GM23248 (cell line): Measurements from ENCODE around the gene MFSD8. TPM values are rescaled to one million over a fixed set of nuclear protein-coding genes. Genes with fewer than 3 reads are reported as not detected.

Source experiments
- DNase-seq: peaks from one replicate; pipeline ENCODE4 v3.0.0-alpha.2; 2015
- H2AFZ ChIP-seq: fragments of 200-600 bp; sonication (generic); 2 replicates; pipeline ENCODE4 v1.6.1; 2016; ENCODE audit warnings: antibody characterized with exemption
- H3F3A ChIP-seq: fragments of 200-600 bp; sonication (generic); 2 replicates; pipeline ENCODE4 v1.6.1; 2016; ENCODE audit warnings: mild to moderate bottlenecking, antibody characterized with exemption, mixed run types; ENCODE audit not compliant: insufficient read depth
- H3K27ac ChIP-seq: fragments of 200-600 bp; sonication (generic); 2 replicates; pipeline ENCODE4 v1.5.1; 2016; ENCODE audit warnings: mild to moderate bottlenecking
- H3K27me3 ChIP-seq: fragments of 200-600 bp; sonication (generic); replicated peaks from 2 replicates; pipeline ENCODE4 v1.6.1; 2016; ENCODE audit warnings: mild to moderate bottlenecking; ENCODE audit not compliant: insufficient read depth
- H3K36me3 ChIP-seq: fragments of 200-600 bp; sonication (generic); 2 replicates; pipeline ENCODE4 v1.6.1; 2016; ENCODE audit warnings: low read depth, mild to moderate bottlenecking
- H3K4me1 ChIP-seq: fragments of 200-600 bp; sonication (generic); 2 replicates; pipeline ENCODE4 v1.6.1; 2016; ENCODE audit warnings: mild to moderate bottlenecking; ENCODE audit not compliant: insufficient read depth
- H3K4me2 ChIP-seq: fragments of 200-600 bp; sonication (generic); one replicate; pipeline ENCODE4 v1.6.1; 2016; ENCODE audit warnings: mild to moderate bottlenecking; ENCODE audit not compliant: unreplicated experiment
- H3K4me3 ChIP-seq: fragments of 200-600 bp; sonication (generic); 2 replicates; pipeline ENCODE4 v1.5.1; 2016; ENCODE audit warnings: mild to moderate bottlenecking
- H3K79me2 ChIP-seq: fragments of 200-600 bp; sonication (generic); 2 replicates; pipeline ENCODE4 v1.6.1; 2016; ENCODE audit warnings: mild to moderate bottlenecking; ENCODE audit not compliant: insufficient read depth
- H3K9ac ChIP-seq: fragments of 200-600 bp; sonication (generic); 2 replicates; pipeline ENCODE4 v1.6.1; 2016; ENCODE audit warnings: mild to moderate bottlenecking
- H3K9me2 ChIP-seq: fragments of 200-600 bp; sonication (generic); 2 replicates; pipeline ENCODE4 v1.6.1; 2016; ENCODE audit warnings: mixed run types, mild to moderate bottlenecking, moderate library complexity; ENCODE audit not compliant: insufficient read depth
- H3K9me3 ChIP-seq: fragments of 200-600 bp; sonication (generic); one replicate; pipeline ENCODE4 v1.6.1; 2017; ENCODE audit warnings: low read depth
- H4K20me1 ChIP-seq: fragments of 200-600 bp; sonication (generic); 2 replicates; pipeline ENCODE4 v1.6.0; 2016; ENCODE audit not compliant: insufficient read depth
- EZH2 ChIP-seq: fragments of 200-600 bp; sonication (generic); IDR thresholded peaks from 2 replicates; pipeline ENCODE4 v1.6.1; 2018; ENCODE audit warnings: antibody characterized with exemption, mild to moderate bottlenecking; ENCODE audit not compliant: insufficient read depth, poor library complexity, severe bottlenecking
- EZH2phosphoT487 ChIP-seq: fragments of 200-600 bp; sonication (generic); IDR thresholded peaks from 2 replicates; pipeline ENCODE4 v1.6.1; 2018; ENCODE audit warnings: antibody characterized with exemption, moderate library complexity, mild to moderate bottlenecking, low read depth; ENCODE audit not compliant: insufficient read depth
- WGBS, 2 experiments: methylation state at CpG; one replicate each; pipeline ENCODE4 v1.1.6; 2015 to 2017; ENCODE audit warnings: low lambda C conversion rate in 2 of 2, low coverage in 1 of 2; ENCODE audit errors: missing lambda C conversion rate in 2 of 2; 5-methylcytosine and 5-hydroxymethylcytosine counted together
- in situ Hi-C: fragments of 300-500 bp; cut with MboI; formaldehyde crosslinking; loops from 2 replicates; pipeline ENCODE4 v1.15.0; 2020
- polyA plus RNA-seq: library from polyadenylated mRNA; unstranded; fragments of >200 nt; fragmentation: Nextera tagmentation; extraction: Ambion mirVana; gene quantifications from 2 replicates; pipeline ENCODE4 v1.2.1, GENCODE V29; 2016
- total RNA-seq: library from RNA; depleted of rRNA; stranded (reverse); fragments of >200 nt; shearing (Covaris generic); gene quantifications from 2 replicates; pipeline ENCODE4 v1.2.3, GENCODE V29; 2014

MFSD8 gene
- total and polyA plus RNA-seq, 2 experiments from 2014 or later: 13.7 to 21.8 TPM

- Histone ChIP-seq H3K36me3 (no peaks in the 10 kb centered on the region), H3K9me3 (no peaks in the 10 kb centered on the region), H3K9me2 (no peaks in the 10 kb centered on the region), H4K20me1 (no peaks in the 10 kb centered on the region), H3K79me2 (no peaks in the 10 kb centered on the region), H3F3A (no peaks in the 10 kb centered on the region), H3K4me3 (no peak overlapping the region), H3K9ac (no peak overlapping the region), H3K27ac (no peak overlapping the region), H3K4me1 (no peaks in the 10 kb centered on the region), H3K4me2 (no peak overlapping the region), H3K27me3 (no peaks in the 10 kb centered on the region), H2AFZ (peak overlapping the region; percentile 18; the same call in 1 of the 2 replicates)
- 95 to 100% methylated on average over 1 of the region's 1 CpG for WGBS, 2 experiments
- no peak for TF ChIP-seq EZH2phosphoT487
- TF ChIP-seq EZH2: no peak
- in situ Hi-C loops: no loop called here
- no peak for DNase-seq
These were observed 68.4 kb downstream of the MFSD8 start for GRCh38 chr4:127896528-127896927.

DNA sequence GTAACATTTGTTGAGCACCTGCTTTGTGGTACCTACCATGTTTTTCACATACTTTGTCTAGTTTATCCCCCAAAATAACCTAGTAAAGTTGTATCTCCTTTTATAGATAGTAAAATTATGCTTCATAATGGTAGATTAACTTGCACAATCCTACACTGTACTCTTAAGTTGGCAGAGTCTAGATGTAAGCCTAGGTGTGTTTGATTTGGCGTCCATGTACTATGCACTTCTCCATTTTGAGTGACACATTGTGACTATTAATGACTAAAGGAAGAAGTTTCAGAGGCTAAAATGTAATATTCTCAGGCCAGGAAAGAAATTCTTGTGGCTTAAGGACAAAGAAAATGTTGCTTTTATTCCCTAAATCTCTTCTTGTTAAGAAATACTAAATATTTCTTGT is 68.9 kb downstream of the MFSD8 start:
- Histone ChIP-seq H3K4me2 (no peak overlapping the region), H3K9me2 (no peaks in the 10 kb centered on the region), H3F3A (no peaks in the 10 kb centered on the region), H3K9ac (no peak overlapping the region), H3K79me2 (no peaks in the 10 kb centered on the region), H4K20me1 (no peaks in the 10 kb centered on the region), H2AFZ (peak overlapping the region; percentile 18; the same call in 1 of the 2 replicates), H3K9me3 (no peaks in the 10 kb centered on the region), H3K36me3 (no peaks in the 10 kb centered on the region), H3K27me3 (no peaks in the 10 kb centered on the region), H3K4me1 (no peaks in the 10 kb centered on the region), H3K27ac (no peak overlapping the region), H3K4me3 (no peak overlapping the region)
- TF ChIP-seq EZH2 (no peak), EZH2phosphoT487 (no peak)
- in situ Hi-C loops: no loop called here
- 100% methylated on average over 1 of the region's 1 CpG for WGBS, 2 experiments
- no peak for DNase-seq

GRCh38 chr4:127889903-127890302 is 75.1 kb downstream of the MFSD8 start:
- Histone ChIP-seq H3K27me3 (no peaks in the 10 kb centered on the region), H3K36me3 (no peaks in the 10 kb centered on the region; the same call in 1 of the 2 replicates), H3K9me3 (no peaks in the 10 kb centered on the region), H3K4me3 (no peak overlapping the region), H4K20me1 (no peaks in the 10 kb centered on the region), H3K79me2 (no peaks in the 10 kb centered on the region), H3K4me1 (peaks cover 7% of the 10 kb centered on the region; the same call in 1 of the 2 replicates), H3K27ac (no peak overlapping the region), H3K9me2 (no peaks in the 10 kb centered on the region), H3F3A (no peaks in the 10 kb centered on the region; the same call in 1 of the 2 replicates), H2AFZ (peak overlapping the region; percentile 61), H3K4me2 (no peak overlapping the region), H3K9ac (no peak overlapping the region)
- WGBS, 2 experiments: 68 to 77% methylated on average over 3 of the region's 3 CpGs
- in situ Hi-C loops: no loop called here
- no peak for DNase-seq
- no peak for TF ChIP-seq EZH2phosphoT487
- TF ChIP-seq EZH2: no peak

GRCh38 chr4:127888559-127888958 is 76.4 kb downstream of the MFSD8 start:
- Histone ChIP-seq H3K4me2 (no peak overlapping the region), H3K27ac (no peak overlapping the region), H4K20me1 (no peaks in the 10 kb centered on the region), H2AFZ (peak overlapping the region; percentile 61; the same call in 1 of the 2 replicates), H3K36me3 (no peaks in the 10 kb centered on the region; the same call in 1 of the 2 replicates), H3F3A (no peaks in the 10 kb centered on the region; the same call in 1 of the 2 replicates), H3K4me3 (no peak overlapping the region), H3K9me2 (no peaks in the 10 kb centered on the region), H3K9ac (no peak overlapping the region), H3K4me1 (peaks cover 7% of the 10 kb centered on the region; the same call in 1 of the 2 replicates), H3K27me3 (no peaks in the 10 kb centered on the region), H3K79me2 (no peaks in the 10 kb centered on the region), H3K9me3 (no peaks in the 10 kb centered on the region)
- TF ChIP-seq EZH2 (no peak), EZH2phosphoT487 (no peak)
- in situ Hi-C loops: no loop called here
- 98 to 100% methylated on average over 1 of the region's 1 CpG for WGBS, 2 experiments
- no peak for DNase-seq

DNA sequence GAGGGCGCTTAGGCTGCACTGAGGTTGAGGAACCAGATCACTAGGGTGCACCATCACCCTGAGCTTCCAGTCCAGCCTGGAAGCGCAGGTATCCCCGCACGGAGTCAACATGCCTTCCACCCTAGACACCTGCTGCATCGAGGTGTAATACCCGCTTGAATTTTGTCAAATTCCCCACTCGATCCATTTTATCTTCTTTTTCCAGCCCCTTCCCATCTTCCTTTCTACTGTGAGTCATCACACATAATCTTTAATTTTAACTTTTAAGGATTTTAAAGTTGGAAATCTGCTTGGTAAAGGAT is 83.5 kb downstream of the MFSD8 start:
- no peak for DNase-seq
- H3K4me2 ChIP-seq: peak overlapping the region; percentile 91
- H3K27ac ChIP-seq: no peak overlapping the region
- no peaks in the 10 kb centered on the region for H3K36me3 ChIP-seq
- peak overlapping the region; percentile 82 for H3K9ac ChIP-seq
- WGBS, 2 experiments: 0 to 3% methylated on average over 7 of the region's 7 CpGs
- H4K20me1 ChIP-seq: no peaks in the 10 kb centered on the region
- peak overlapping the region; percentile 79 for H3K4me3 ChIP-seq
- in situ Hi-C loops: no loop called here
- H3K9me2 ChIP-seq: no peaks in the 10 kb centered on the region
- H3K27me3 ChIP-seq: no peaks in the 10 kb centered on the region
- 0 out of 2 replicates have a peak, but pooled peaks cover 3% of the 10 kb centered on the region for H3K4me1 ChIP-seq
- peaks cover 28% of the 10 kb centered on the region for H3K79me2 ChIP-seq
- TF ChIP-seq EZH2: no peak
- no peak for TF ChIP-seq EZH2phosphoT487
- H3K9me3 ChIP-seq: no peaks in the 10 kb centered on the region
- H2AFZ ChIP-seq: peak overlapping the region; percentile 94
- no peaks in the 10 kb centered on the region for H3F3A ChIP-seq
